Upper lobe of right lung (tissue), 1 donor: Measurements from ENCODE around the gene NEDD4L. TPM values are rescaled to one million over a fixed set of nuclear protein-coding genes. Genes with fewer than 3 reads are reported as not detected.

Source experiments
- ATAC-seq: fragments of 200-7000 bp; cut with Tn5 transposase; one replicate; pipeline ENCODE4 v1.9.1; 2020; ENCODE audit warnings: mild to moderate bottlenecking, moderate library complexity
- DNase-seq: peaks from one replicate; pipeline ENCODE4 v3.0.0-alpha.2; 2020
- H3K27ac ChIP-seq: fragments of 200-600 bp; one replicate; pipeline ENCODE4 v1.8.0; 2022
- H3K27me3 ChIP-seq: fragments of 200-600 bp; one replicate; pipeline ENCODE4 v1.8.0; 2022; ENCODE audit warnings: mild to moderate bottlenecking
- H3K36me3 ChIP-seq: fragments of 200-600 bp; one replicate; pipeline ENCODE4 v1.8.0; 2022
- H3K4me1 ChIP-seq: fragments of 200-600 bp; one replicate; pipeline ENCODE4 v1.8.0; 2022
- H3K4me3 ChIP-seq: fragments of 200-600 bp; one replicate; pipeline ENCODE4 v1.8.0; 2022; ENCODE audit warnings: mild to moderate bottlenecking
- H3K9me3 ChIP-seq: fragments of 200-600 bp; one replicate; pipeline ENCODE4 v1.8.0; 2022
- CTCF ChIP-seq: fragments of 200-600 bp; IDR thresholded peaks from one replicate; pipeline ENCODE4 v1.8.0; 2022; ENCODE audit warnings: antibody characterized with exemption
- intact Hi-C: fragments of 100-400 bp; cut with DNase I; formaldehyde crosslinking; loops from one replicate; pipeline ENCODE4 v1.11.0; 2022
- total RNA-seq: library from RNA; stranded (reverse); fragmentation: NEBNext Ultra II Directional; extraction: Animal tissue kit (Norgen Biotek cat#: 25700); gene quantifications from one replicate; pipeline ENCODE4 v1.2.1, GENCODE V29; 2021
- donor health status: DM: no; HTN: yes; CAD: no; lungs with severe emphysema.

The NEDD4L gene
- total RNA-seq, 1 donor from 2014 or later = 192 TPM

GRCh38 chr18:58207520-58208152, 163.6 kb downstream of the NEDD4L start:
- H3K27ac ChIP-seq = no peak overlapping the region
- intact Hi-C loops = no loop called here
- no peak for ATAC-seq

GRCh38 chr18:58208207-58208932, 164.3 kb downstream of the NEDD4L start:
- intact Hi-C loops = no loop called here
- H3K36me3 ChIP-seq = no peaks in the 10 kb centered on the region
- no peak for ATAC-seq
- H3K27ac ChIP-seq = peak overlapping the region; percentile 15
- no peaks in the 10 kb centered on the region for H3K27me3 ChIP-seq
- H3K4me3 ChIP-seq = no peak overlapping the region
- no peak for DNase-seq
- H3K9me3 ChIP-seq = no peaks in the 10 kb centered on the region
- TF ChIP-seq CTCF = no peak
- peaks cover 12% of the 10 kb centered on the region for H3K4me1 ChIP-seq

More at GRCh38 chr18:58207520-58208152, 163.6 kb downstream of the NEDD4L start:
- Histone ChIP-seq H3K27me3 (no peaks in the 10 kb centered on the region), H3K4me1 (peaks cover 12% of the 10 kb centered on the region), H3K4me3 (no peak overlapping the region), H3K36me3 (no peaks in the 10 kb centered on the region), H3K9me3 (no peaks in the 10 kb centered on the region)
- DNase-seq = no peak
- no peak for TF ChIP-seq CTCF

- Histone ChIP-seq H3K36me3 (no peaks in the 10 kb centered on the region), H3K4me3 (no peak overlapping the region), H3K9me3 (no peaks in the 10 kb centered on the region), H3K4me1 (peaks cover 21% of the 10 kb centered on the region), H3K27ac (no peak overlapping the region), H3K27me3 (no peaks in the 10 kb centered on the region)
- intact Hi-C loops = no loop called here
- DNase-seq = no peak
- ATAC-seq = no peak
- no peak for TF ChIP-seq CTCF
Measured at GRCh38 chr18:58209326-58209725, 165.3 kb downstream of the NEDD4L start.

GRCh38 chr18:58211510-58211909, 167.5 kb downstream of the NEDD4L start:
- Histone ChIP-seq H3K27ac (no peak overlapping the region), H3K27me3 (no peaks in the 10 kb centered on the region), H3K36me3 (no peaks in the 10 kb centered on the region), H3K9me3 (no peaks in the 10 kb centered on the region), H3K4me3 (no peak overlapping the region), H3K4me1 (peaks cover 21% of the 10 kb centered on the region)
- TF ChIP-seq CTCF = no peak
- intact Hi-C loops = no loop called here
- no peak for DNase-seq
- no peak for ATAC-seq

- no peak for TF ChIP-seq CTCF
- H3K4me1 ChIP-seq = peaks cover 21% of the 10 kb centered on the region
- H3K4me3 ChIP-seq = no peak overlapping the region
- no peak for DNase-seq
- no peaks in the 10 kb centered on the region for H3K27me3 ChIP-seq
- no peak for ATAC-seq
- no peaks in the 10 kb centered on the region for H3K36me3 ChIP-seq
- H3K9me3 ChIP-seq = no peaks in the 10 kb centered on the region
- intact Hi-C loops = no loop called here
- H3K27ac ChIP-seq = no peak overlapping the region
Measured at GRCh38 chr18:58212274-58212673, 168.2 kb downstream of the NEDD4L start.
